HG03571 (cell line): Measurements from ENCODE around the gene TAC1.
"Not testable (repeated sequence)": the region's sequence is repeated elsewhere in the genome, so short reads cannot be mapped to it uniquely, and the experiment has no call there.

Source experiments
- ATAC-seq: cut with Tn5 transposase; IDR thresholded peaks from one replicate; pipeline ENCODE4 v1.9.1; 2021; ENCODE audit not compliant: unreplicated experiment

TAC1 gene, protein sequence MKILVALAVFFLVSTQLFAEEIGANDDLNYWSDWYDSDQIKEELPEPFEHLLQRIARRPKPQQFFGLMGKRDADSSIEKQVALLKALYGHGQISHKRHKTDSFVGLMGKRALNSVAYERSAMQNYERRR

GRCh38 chr7:97731736-97732564, at the start of gene TAC1:
Gene TAC1, plus strand, starts transcription at chr7:97732086. Its CDS starts 527 bp downstream, at chr7:97732613.
- ATAC-seq: no peak

GRCh38 chr7:97685952-97686351, 45.9 kb upstream of the TAC1 start:
- ATAC-seq: no peak

GRCh38 chr7:97693586-97693985, 38.3 kb upstream of the TAC1 start:
- no peak for ATAC-seq

DNA sequence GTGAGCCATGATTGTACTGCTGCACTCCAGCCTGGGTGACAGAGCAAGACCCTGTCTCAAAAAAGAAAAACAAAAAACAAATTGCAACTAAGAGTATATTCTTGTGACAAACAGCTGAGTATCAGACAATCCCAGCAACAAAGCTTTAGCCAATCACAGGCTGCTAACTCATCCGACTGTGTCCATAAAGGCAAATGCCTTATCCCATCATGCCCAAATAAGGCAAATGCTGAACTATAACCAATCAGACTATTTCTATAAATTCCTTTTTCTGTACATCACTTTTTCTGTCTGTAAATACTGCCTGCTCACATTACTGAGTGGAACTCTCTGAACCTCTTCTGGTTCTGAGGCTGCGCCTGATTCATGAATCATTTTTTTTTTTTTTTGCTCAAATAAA, 37.5 kb upstream of the TAC1 start:
- no peak for ATAC-seq

GRCh38 chr7:97697396-97697795, 34.5 kb upstream of the TAC1 start:
- no peak for ATAC-seq

DNA sequence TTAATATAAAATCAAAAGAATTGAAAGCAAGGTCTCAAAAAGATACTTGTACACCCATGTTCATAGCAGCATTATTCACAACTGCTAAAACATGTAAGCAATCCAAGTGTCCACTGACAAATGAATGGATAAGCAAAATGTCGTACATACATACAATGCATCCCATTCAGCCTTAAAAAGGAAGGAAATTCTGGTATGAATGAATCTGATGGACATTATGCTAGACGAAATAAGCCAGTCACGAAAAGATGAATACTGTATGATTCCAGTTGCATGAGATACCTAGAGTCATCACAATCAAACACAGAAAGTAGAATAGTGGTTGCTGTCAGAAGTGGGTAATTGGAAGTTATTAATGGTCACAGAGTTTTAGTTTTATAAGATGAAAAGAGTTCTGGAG, 9.5 kb upstream of the TAC1 start:
- ATAC-seq: no peak

DNA sequence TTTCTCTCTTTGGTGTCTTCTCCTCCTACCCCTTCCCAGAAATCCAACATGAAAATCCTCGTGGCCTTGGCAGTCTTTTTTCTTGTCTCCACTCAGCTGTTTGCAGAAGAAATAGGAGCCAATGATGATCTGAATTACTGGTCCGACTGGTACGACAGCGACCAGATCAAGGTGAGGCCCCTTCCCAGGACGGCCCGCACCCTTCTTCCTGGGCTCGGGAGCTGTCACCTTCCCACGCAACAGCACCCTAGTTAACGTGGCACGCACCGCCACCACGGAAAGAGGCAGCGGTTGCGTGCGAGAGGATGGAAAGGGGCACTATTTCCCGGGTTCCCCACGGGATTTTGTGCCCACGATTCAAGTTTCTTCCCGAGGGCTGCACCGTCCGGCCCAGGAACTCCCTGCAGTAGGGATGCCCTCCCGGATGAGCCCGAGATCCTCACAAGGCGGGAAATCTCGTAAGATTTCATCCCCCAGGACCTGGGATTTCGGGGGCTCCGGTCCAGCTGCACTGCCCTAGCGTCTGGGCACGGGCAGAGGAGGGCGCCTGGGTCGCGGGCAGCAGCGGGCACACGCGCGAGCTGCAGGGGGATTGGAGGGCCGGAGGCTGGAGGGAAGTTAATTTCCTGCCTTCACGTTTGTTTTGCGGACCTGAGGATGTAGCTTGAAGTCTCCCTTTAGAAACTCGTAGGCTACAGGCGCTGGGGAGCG, 834 bp downstream of the TAC1 start:
- ATAC-seq: no peak

DNA sequence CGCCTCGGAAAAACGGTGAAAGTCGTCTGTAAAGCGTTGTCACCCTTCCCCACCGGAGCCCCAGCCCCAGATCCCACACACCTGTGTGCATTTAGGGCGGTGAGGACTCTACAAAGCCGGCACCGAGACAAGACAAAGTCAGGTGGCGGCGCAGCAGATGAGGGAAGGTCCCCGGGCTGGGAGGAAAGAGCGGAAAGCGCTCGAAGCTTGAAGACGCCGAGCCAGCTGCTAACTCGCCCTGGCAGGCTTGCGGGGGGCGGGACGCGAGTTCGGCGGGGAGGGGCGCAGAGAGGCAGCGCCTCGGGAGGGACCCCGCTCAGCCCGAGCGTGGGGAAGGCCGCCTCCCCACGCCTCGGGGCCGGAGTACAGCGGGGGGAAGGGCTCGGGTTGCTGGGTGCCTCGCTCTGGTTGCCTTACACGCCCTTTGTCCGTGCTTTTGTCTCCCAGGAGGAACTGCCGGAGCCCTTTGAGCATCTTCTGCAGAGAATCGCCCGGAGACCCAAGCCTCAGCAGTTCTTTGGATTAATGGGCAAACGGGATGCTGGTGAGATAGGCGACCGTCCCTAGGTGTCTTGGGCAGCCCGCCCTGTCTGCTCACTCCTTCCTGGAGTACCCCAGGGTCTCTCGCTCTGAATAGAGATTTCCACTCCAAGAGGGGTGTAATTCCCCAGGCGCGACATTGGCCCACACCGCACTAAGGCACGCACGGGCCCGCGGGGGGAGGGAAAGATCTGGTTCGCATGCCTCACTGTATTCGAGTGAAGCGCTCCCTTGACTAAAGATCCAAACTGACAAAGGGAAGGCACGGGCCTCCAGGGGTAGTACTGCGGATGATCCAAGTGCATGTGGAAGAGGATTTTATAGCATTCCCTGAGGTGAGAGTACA, 1.6 kb downstream of the TAC1 start:
- ATAC-seq: no peak

GRCh38 chr7:97734255-97734654, 2.4 kb downstream of the TAC1 start:
- no peak for ATAC-seq

DNA sequence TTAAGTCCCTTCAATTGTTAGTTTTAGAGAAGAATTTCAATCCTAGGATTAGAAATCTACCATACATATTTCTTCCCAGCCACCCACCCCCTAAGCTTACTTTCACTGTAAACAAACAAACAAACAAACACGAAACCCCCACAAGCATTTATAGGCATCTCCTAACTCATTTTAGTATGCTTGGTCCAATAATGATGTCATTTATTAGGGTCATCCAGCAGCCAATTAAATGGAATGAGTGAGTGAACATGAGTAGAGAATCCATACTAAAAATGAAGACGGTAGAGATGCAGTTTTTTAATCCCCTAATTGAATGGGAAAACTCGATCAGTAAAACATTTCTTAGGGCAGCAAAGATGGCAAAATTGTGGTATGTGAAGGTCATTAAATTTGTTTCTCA, 3.2 kb downstream of the TAC1 start:
- ATAC-seq: no peak

DNA sequence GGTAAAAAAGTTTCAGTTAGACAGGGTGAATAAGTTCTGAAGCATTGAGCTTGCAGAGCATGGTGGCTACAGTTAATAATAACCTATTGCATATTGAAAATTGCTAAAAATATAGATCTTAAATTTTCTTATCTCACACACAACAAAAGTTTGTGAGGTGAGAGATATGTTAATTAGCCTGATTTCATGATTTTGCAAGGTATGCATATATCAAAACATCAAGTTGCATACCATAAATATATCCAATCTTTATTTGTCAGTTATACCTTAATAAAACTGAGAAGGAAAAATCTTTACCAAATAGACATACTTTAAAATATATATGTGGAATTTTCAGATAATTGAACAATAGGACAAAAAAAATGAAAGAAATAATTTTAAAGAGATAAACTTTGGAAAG, 16.6 kb downstream of the TAC1 start:
- ATAC-seq: no peak

- ATAC-seq: no peak
Observed at GRCh38 chr7:97751566-97751965, 19.7 kb downstream of the TAC1 start.

- no peak for ATAC-seq
Observed at GRCh38 chr7:97752215-97752614, 20.3 kb downstream of the TAC1 start.

DNA sequence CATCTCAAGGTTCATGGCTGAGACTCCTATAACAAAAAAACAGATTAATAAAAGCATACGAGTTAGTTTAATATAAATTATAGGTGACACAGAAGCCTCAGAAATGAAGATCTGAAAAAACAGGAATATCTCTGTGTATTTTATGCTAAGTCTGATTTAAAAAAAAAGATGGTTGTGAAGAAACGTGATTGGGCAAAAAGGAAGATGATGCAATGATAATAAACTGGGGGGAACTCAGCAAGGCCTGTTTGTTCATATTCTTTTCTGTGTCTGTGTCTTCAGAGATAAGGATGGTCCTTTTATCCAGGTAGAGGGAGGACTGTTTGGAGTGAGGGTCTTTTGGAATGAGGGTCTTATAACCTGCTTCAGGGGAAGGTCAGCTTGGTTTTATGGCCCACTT, 25.9 kb downstream of the TAC1 start:
- ATAC-seq: no peak

DNA sequence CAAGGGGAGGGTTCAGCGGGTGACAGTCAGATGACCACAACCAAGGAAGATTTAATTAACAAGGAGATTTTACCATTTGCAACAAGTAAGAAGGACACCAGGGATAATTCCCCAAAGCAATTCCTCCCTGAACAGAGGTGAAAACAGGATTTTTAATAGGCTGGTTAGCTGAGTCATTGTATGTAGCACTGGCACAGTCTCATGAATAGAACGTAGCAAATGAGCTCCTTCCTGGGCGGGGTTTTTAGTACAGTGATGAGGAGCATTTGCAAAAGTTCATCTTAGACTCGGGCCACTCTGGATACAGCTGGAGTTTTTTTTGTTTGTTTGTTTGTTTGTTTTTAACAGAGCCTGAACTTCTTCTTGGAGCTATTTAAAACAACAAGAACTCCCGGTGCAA, 39.0 kb downstream of the TAC1 start:
- ATAC-seq: no peak

DNA sequence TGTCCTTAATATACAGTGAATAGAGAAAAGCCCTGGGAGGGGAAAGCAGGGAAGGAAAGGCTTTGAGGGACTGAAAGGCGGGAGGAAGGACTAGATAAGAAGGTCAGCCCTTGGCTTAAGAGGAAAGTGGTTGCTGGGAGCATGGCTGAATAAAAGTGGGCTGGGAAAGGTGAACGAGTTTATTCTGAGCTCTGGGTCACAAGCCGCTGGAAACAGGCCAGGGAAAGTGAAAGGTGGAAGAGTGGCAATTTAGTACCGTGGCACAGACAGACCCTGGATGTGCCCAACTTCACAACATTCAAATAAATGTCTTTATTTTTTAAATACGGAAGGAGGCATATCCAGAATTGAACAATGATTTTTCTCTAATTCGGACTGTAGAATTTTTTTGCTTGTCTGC, 39.7 kb downstream of the TAC1 start:
- ATAC-seq: no peak

DNA sequence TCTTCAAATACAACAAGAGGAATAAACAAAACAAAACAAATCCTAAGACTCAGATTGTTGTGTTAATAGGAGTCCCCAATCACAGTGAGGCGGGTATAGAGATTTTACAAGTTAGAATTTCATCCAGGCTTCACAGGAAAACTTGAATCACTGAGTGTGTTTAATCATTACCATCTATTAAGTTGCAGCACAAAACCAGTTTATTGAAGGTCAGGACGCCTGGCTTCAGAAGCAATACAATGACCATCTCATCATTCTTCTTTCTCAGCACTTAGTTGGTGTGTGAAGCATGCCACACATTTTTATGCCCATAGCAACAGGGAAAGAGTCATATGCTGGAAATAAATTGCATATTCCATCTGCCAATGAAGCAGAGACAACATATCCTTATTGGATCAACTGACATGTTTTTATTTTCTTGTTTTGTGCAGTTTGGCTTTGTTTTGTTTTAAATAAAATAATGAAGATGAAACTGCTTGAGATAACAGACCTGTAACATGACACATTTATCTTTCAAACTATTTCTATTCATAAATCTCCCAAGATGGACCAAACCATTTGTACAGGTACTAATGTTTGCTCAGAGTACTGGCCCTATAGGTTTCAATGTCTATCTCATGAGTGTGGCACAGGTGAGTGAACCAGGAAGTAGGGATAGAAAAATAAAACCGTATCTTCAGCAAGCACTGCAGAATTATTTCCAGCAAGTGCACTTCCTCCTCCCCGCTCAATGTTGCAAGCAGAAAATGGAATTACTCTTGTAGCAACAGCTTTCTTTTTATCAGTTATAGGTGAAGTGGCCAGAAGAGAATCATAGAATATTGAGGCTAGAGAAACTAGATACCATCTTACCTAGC, 40.4 kb downstream of the TAC1 start:
- ATAC-seq: no peak

GRCh38 chr7:97786398-97786797, 54.5 kb downstream of the TAC1 start:
- ATAC-seq: not testable (repeated sequence)
